ENCODE measurements around the gene MBNL3. TPM values are rescaled to one million over a fixed set of nuclear protein-coding genes. Genes with fewer than 3 reads are reported as not detected.

The MBNL3 gene
- total RNA-seq, 1 experiment from 2014 or later = 2.6 TPM

GRCh38 chrX:132497432-132497831 is 8.6 kb upstream of the MBNL3 start:
- Histone ChIP-seq H2BK15ac (ENCODE audit: low read depth, low read length) (no peak overlapping the region), H4K5ac (ENCODE audit: insufficient read length, low read depth, low read length) (no peak overlapping the region), H2BK20ac (ENCODE audit: low read depth, low read length, poor library complexity, severe bottlenecking) (no peak overlapping the region), H2AFZ (ENCODE audit: low read length) (no peak overlapping the region), H2BK5ac (ENCODE audit: insufficient read length, low read length) (no peak overlapping the region), H3T11ph (ENCODE audit: low read length) (no peak overlapping the region), H2BK120ac (ENCODE audit: low read depth, low read length, poor library complexity, severe bottlenecking) (no peak overlapping the region), H3K4me2 (ENCODE audit: insufficient read depth, insufficient read length, low read length) (no peak overlapping the region), H2BK12ac (ENCODE audit: insufficient read length, low read depth, low read length) (no peak overlapping the region), H3K79me1 (ENCODE audit: insufficient read depth, low read depth, low read length, poor library complexity, severe bottlenecking) (no peaks in the 10 kb centered on the region), H4K91ac (ENCODE audit: insufficient read length, low read depth, low read length) (no peak overlapping the region), H3K14ac (ENCODE audit: insufficient read depth, low read length) (no peak overlapping the region), H3K4me1 (ENCODE audit: insufficient read depth, low read length) (no peaks in the 10 kb centered on the region), H3K27me3 (ENCODE audit: insufficient read depth, low read length) (no peaks in the 10 kb centered on the region), H3K18ac (ENCODE audit: insufficient read length, low read depth, low read length) (no peak overlapping the region), H3K9me3 (ENCODE audit: control insufficient read depth, low read depth, low read length) (no peaks in the 10 kb centered on the region), H3K23me2 (ENCODE audit: insufficient read length, low read depth, low read length, poor library complexity, severe bottlenecking) (no peaks in the 10 kb centered on the region), H2AK5ac (ENCODE audit: insufficient read length, low read length) (no peak overlapping the region), H3K9ac (ENCODE audit: extremely low read depth, insufficient read length, low read length) (no peak overlapping the region), H3K79me2 (ENCODE audit: insufficient read depth, low read length) (no peaks in the 10 kb centered on the region), H3K56ac (ENCODE audit: insufficient read length, low read depth, low read length) (no peak overlapping the region), H4K20me1 (ENCODE audit: control insufficient read depth, insufficient read depth, insufficient read length) (no peaks in the 10 kb centered on the region), H4K8ac (replicated peaks; ENCODE audit: insufficient read length, low read depth, low read length) (no peak overlapping the region), H3K27ac (ENCODE audit: insufficient read length, low read depth, low read length) (no peak overlapping the region), H3K4ac (ENCODE audit: low read depth, low read length) (no peak overlapping the region), H3K23ac (ENCODE audit: insufficient read length, low read depth, low read length) (no peak overlapping the region)
- Mint-ChIP-seq H3K36me3 (ENCODE audit: insufficient read depth in 1 of 3, low read depth in 3 of 3) (no peaks in the 10 kb centered on the region), H3K27me3 (ENCODE audit: low read depth) (peaks cover 15% of the 10 kb centered on the region), H3K4me3 (no peak overlapping the region), H3K9me3 (no peaks in the 10 kb centered on the region), H3K27ac (peak overlapping the region in 1 of 3 experiments; percentile 54; a peak in 1 of 7 replicates), H3K4me1 (peaks cover 14 to 16% of the 10 kb centered on the region in 2 experiments)
- WGBS (ENCODE audit: extremely low coverage, insufficient read length, low lambda C conversion rate) = no CpG with 5 or more reads among the region's 2 CpGs
- DNase-seq = no peak
- TF ChIP-seq, protein P1, sequence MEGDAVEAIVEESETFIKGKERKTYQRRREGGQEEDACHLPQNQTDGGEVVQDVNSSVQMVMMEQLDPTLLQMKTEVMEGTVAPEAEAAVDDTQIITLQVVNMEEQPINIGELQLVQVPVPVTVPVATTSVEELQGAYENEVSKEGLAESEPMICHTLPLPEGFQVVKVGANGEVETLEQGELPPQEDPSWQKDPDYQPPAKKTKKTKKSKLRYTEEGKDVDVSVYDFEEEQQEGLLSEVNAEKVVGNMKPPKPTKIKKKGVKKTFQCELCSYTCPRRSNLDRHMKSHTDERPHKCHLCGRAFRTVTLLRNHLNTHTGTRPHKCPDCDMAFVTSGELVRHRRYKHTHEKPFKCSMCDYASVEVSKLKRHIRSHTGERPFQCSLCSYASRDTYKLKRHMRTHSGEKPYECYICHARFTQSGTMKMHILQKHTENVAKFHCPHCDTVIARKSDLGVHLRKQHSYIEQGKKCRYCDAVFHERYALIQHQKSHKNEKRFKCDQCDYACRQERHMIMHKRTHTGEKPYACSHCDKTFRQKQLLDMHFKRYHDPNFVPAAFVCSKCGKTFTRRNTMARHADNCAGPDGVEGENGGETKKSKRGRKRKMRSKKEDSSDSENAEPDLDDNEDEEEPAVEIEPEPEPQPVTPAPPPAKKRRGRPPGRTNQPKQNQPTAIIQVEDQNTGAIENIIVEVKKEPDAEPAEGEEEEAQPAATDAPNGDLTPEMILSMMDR (conservative IDR thresholded peaks at IDR 0.05) = no peak
